HCT116 (cell line): Measurements from ENCODE around the gene STRADA. TPM values are rescaled to one million over a fixed set of nuclear protein-coding genes. Genes with fewer than 3 reads are reported as not detected.

Experiments used
- ATAC-seq: fragments of 200-7000 bp; cut with Tn5 transposase; 2 replicates; pipeline ENCODE4 v1.9.1; 2020; ENCODE audit warnings: mild to moderate bottlenecking, moderate library complexity
- BruUV-seq: library from RNA; stranded (reverse); fragments of 400-500 nt; replicated peaks from 2 replicates; lab custom pipeline; 2021; lab: Mats Ljungman, UMichigan
- CTCF ChIA-PET: fragments of 300-600 bp; sonication (Branson Sonifier 250); formaldehyde crosslinking; loops from one replicate; lab custom pipeline; 2021; ENCODE audit warnings: antibody characterized with exemption; lab: Charles Lee
- POLR2A ChIA-PET: fragments of 300-600, 350-600 bp; sonication (Branson Sonifier 250); formaldehyde crosslinking; loops from one replicate; lab custom pipeline; 2021; ENCODE audit warnings: antibody characterized with exemption; lab: Charles Lee
- RAD21 ChIA-PET, 2 experiments: fragments of 300-600 bp; sonication (Branson Sonifier 250); formaldehyde crosslinking; loops; one replicate each; lab custom pipeline; 2023; ENCODE audit warnings: low total read pairs in 2 of 2; ENCODE audit not compliant: uncharacterized antibody in 2 of 2, unreplicated experiment in 2 of 2, low non-redundant PET in 1 of 2; lab: Charles Lee
- DNase-seq: peaks from one replicate; pipeline ENCODE4 v3.0.0-alpha.2; 2010; ENCODE audit warnings: low read depth, low spot score
- H2AFZ ChIP-seq: fragments of 200-600 bp; shearing (Covaris generic), sonication (generic); 2 replicates; pipeline ENCODE4 v1.6.1; 2017; ENCODE audit warnings: low read depth, mixed run types, mixed read lengths, antibody characterized with exemption, low read length; ENCODE audit not compliant: poor library complexity, severe bottlenecking
- H3K27ac ChIP-seq: 2 replicates; pipeline ENCODE4 v1.5.1; 2012; ENCODE audit warnings: low read depth, low read length
- H3K27me3 ChIP-seq: fragments of 200-600 bp; sonication (generic); 2 replicates; pipeline ENCODE4 v1.6.1; 2016; ENCODE audit warnings: mixed run types, low read length, mixed read lengths; ENCODE audit not compliant: insufficient read depth
- H3K36me3 ChIP-seq, 2 experiments: fragments of 200-500 bp in 1 of 2; fragments of 200-600 bp in 1 of 2; sonication (Bioruptor generic) in 1 of 2; sonication (generic) in 1 of 2; 2 replicates each; pipeline versions ENCODE4 v1.5.1 to v1.6.1; 2014 to 2016; ENCODE audit warnings: low read length in 2 of 2, inconsistent platforms in 1 of 2, mixed read lengths in 1 of 2, mixed run types in 1 of 2; ENCODE audit not compliant: insufficient read depth in 2 of 2, control insufficient read depth in 1 of 2
- H3K4me1 ChIP-seq, 2 experiments: fragments of 200-600 bp in 1 of 2; sonication (generic) in 1 of 2; 2 replicates each; pipeline versions ENCODE4 v1.5.1 to v1.6.1; 2012 to 2017; ENCODE audit warnings: low read length in 2 of 2, inconsistent platforms in 1 of 2, mild to moderate bottlenecking in 1 of 2, mixed read lengths in 1 of 2, mixed run types in 1 of 2, moderate library complexity in 1 of 2; ENCODE audit not compliant: insufficient read depth in 2 of 2, control insufficient read depth in 1 of 2
- H3K4me2 ChIP-seq: fragments of 200-600 bp; sonication (generic); 2 replicates; pipeline ENCODE4 v1.6.1; 2017; ENCODE audit warnings: mixed run types, low read length, mixed read lengths
- H3K4me3 ChIP-seq, 2 experiments: fragments of 200-600 bp in 1 of 2; sonication (generic) in 1 of 2; replicated peaks in 1 of 2; 2 replicates each; pipeline ENCODE4 v1.5.1; 2011 to 2016; ENCODE audit warnings: low read length in 2 of 2, control low read depth in 1 of 2, low read depth in 1 of 2, mild to moderate bottlenecking in 1 of 2, mixed read lengths in 1 of 2, mixed run types in 1 of 2
- H3K79me2 ChIP-seq: fragments of 200-600 bp; sonication (generic); 2 replicates; pipeline ENCODE4 v1.6.1; 2017; ENCODE audit warnings: mild to moderate bottlenecking, mixed run types, low read length, moderate library complexity, mixed read lengths; ENCODE audit not compliant: insufficient read depth
- H3K9ac ChIP-seq: fragments of 200-600 bp; sonication (generic); 2 replicates; pipeline ENCODE4 v1.6.1; 2016; ENCODE audit warnings: low read length, mixed read lengths
- H3K9me2 ChIP-seq: fragments of 200-600 bp; sonication (generic), shearing (Covaris generic); 2 replicates; pipeline ENCODE4 v1.6.1; 2017; ENCODE audit warnings: mixed run types, mild to moderate bottlenecking, moderate library complexity; ENCODE audit not compliant: insufficient read depth
- H3K9me3 ChIP-seq, 2 experiments: fragments of 200-500 bp in 1 of 2; fragments of 200-600 bp in 1 of 2; sonication (Bioruptor generic) in 1 of 2; sonication (generic) in 1 of 2; 2 replicates each; pipeline ENCODE4 v1.6.1; 2014 to 2017; ENCODE audit warnings: low read length in 2 of 2, mixed read lengths in 2 of 2, inconsistent platforms in 1 of 2, low read depth in 1 of 2, mild to moderate bottlenecking in 1 of 2, mixed run types in 1 of 2, moderate library complexity in 1 of 2; ENCODE audit not compliant: control insufficient read depth in 1 of 2, insufficient read depth in 1 of 2
- H4K20me1 ChIP-seq: fragments of 200-600 bp; sonication (generic), shearing (Covaris generic); 2 replicates; pipeline ENCODE4 v1.6.1; 2017; ENCODE audit warnings: mixed run types, mild to moderate bottlenecking, moderate library complexity; ENCODE audit not compliant: insufficient read depth
- CEBPB ChIP-seq: IDR thresholded peaks from 2 replicates; pipeline ENCODE4 v1.6.1; 2012; ENCODE audit warnings: low read depth
- EGR1 ChIP-seq: IDR thresholded peaks from 2 replicates; pipeline ENCODE4 v1.6.1; 2012; ENCODE audit warnings: low read depth
- ELF1 ChIP-seq: IDR thresholded peaks from 2 replicates; pipeline ENCODE4 v1.6.1; 2012; ENCODE audit warnings: low read depth, borderline replicate concordance
- EZH2phosphoT487 ChIP-seq: fragments of 200-600 bp; IDR thresholded peaks from 2 replicates; pipeline ENCODE4 v1.6.1; 2018; ENCODE audit warnings: antibody characterized with exemption, borderline replicate concordance
- FOSL1 ChIP-seq: IDR thresholded peaks from 2 replicates; pipeline ENCODE4 v1.6.1; 2012; ENCODE audit warnings: low read depth
- POLR2A ChIP-seq: IDR thresholded peaks from 2 replicates; pipeline ENCODE4 v1.7.0; 2011; ENCODE audit warnings: borderline replicate concordance; ENCODE audit not compliant: insufficient read depth, insufficient read length; ENCODE audit errors: extremely low read depth
- RAD21 ChIP-seq: IDR thresholded peaks from 2 replicates; pipeline ENCODE4 v1.6.1; 2012; ENCODE audit warnings: low read depth, mild to moderate bottlenecking
- SIN3A ChIP-seq: IDR thresholded peaks from 2 replicates; pipeline ENCODE4 v1.6.1; 2012; ENCODE audit warnings: low read depth
- SP1 ChIP-seq: IDR thresholded peaks from 2 replicates; pipeline ENCODE4 v1.6.1; 2012; ENCODE audit warnings: low read depth
- TCF7L2 ChIP-seq: IDR thresholded peaks from 2 replicates; pipeline ENCODE4 v1.7.0; 2011; ENCODE audit warnings: borderline replicate concordance, inconsistent platforms; ENCODE audit not compliant: insufficient read depth, insufficient read length; ENCODE audit errors: extremely low read depth
- YY1 ChIP-seq: IDR thresholded peaks from 2 replicates; pipeline ENCODE4 v1.6.1; 2011; ENCODE audit warnings: low read length, low read depth, moderate library complexity, mild to moderate bottlenecking; ENCODE audit not compliant: insufficient replicate concordance; ENCODE audit errors: extremely low read depth
- ZFX ChIP-seq: fragments of 450-650 bp; IDR thresholded peaks from 2 replicates; pipeline ENCODE4 v1.6.1; 2017
- ZNF274 ChIP-seq: fragments of 200-500 bp; sonication (Bioruptor generic); IDR thresholded peaks from 2 replicates; pipeline ENCODE4 v1.6.1; 2014; ENCODE audit warnings: mild to moderate bottlenecking, low read depth, low read length, inconsistent platforms
- intact Hi-C: fragments of 100-400 bp; cut with micrococcal nuclease; formaldehyde crosslinking; loops from 2 replicates; pipeline ENCODE4 v1.10.0; 2022
- total RNA-seq: library from RNA; stranded (reverse); gene quantifications from one replicate; pipeline ENCODE4 v1.2.1, GENCODE V29; 2021; ENCODE audit not compliant: unreplicated experiment
- TF ChIP-seq, protein P1 (sequence below): IDR thresholded peaks from 2 replicates; pipeline ENCODE4 v1.6.1; 2012
- TF ChIP-seq, protein P2 (sequence below), 3 experiments: fragments of 200-600 bp in 1 of 3; sonication (generic) in 1 of 3; IDR thresholded peaks in 2 of 3; conservative IDR thresholded peaks in 1 of 3; 2 replicates each; pipeline ENCODE4 v1.5.1; 2012 to 2017; ENCODE audit warnings: low read depth in 2 of 3, low read length in 2 of 3, antibody characterized with exemption in 1 of 3, borderline replicate concordance in 1 of 3, control low read depth in 1 of 3, mild to moderate bottlenecking in 1 of 3, mixed read lengths in 1 of 3, mixed run types in 1 of 3, moderate library complexity in 1 of 3; ENCODE audit not compliant: insufficient read depth in 1 of 3
- TF ChIP-seq, protein P3 (sequence below): IDR thresholded peaks from 2 replicates; pipeline ENCODE4 v1.6.1; 2012
- TF ChIP-seq, protein P4 (sequence below): IDR thresholded peaks from 2 replicates; pipeline ENCODE4 v1.6.1; 2011; ENCODE audit warnings: mild to moderate bottlenecking, low read length, moderate library complexity; ENCODE audit not compliant: insufficient replicate concordance; ENCODE audit errors: extremely low read depth

Gene STRADA
- total RNA-seq, 1 experiment from 2014 or later, result 38.0 TPM

DNA sequence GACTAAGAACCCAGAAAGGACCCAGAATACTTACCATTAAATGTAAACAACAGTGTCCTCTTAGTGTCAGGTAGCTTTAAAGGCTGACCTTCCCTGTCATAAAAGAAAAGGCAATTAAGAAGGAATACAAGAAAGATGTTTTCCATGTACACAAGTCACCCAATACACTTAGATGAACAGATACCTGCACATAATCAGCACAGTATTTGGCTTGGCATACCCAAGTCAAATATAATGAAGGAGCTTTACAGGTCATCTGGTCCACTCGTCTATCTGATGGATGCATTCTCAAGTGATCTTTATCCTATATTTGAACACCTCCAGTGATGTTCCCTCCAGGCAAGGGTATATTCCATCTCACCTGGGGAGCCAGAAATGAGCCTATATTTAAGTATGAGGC, 11.1 kb upstream of the STRADA start:
- no TSS peak for BruUV-seq

DNA sequence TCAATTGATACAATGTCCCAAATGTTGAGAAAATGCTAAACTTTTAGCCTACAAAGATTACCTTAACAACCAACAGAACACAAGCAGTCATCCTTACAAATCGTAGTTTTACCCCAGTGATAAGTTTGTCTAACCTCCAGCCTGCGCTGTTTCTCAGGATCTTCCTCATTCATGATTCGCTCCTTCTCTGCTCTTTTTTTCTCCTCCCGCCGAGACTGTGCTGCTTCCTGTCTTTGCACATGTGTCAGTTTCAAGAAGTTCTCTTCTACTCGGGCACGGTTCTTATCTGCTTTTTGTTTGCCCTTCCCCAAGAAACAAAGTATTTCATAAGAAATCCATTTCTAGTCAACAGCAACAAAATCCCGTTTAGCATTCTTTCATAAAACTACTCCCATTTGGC, 10.2 kb upstream of the STRADA start:
- Histone ChIP-seq H2AFZ (no peak overlapping the region), H3K4me2 (no peak overlapping the region), H3K9me2 (no peaks in the 10 kb centered on the region), H3K27me3 (no peaks in the 10 kb centered on the region), H3K4me3 (no peak overlapping the region), H3K4me1 (no peaks in the 10 kb centered on the region), H3K79me2 (no peaks in the 10 kb centered on the region), H3K36me3 (peaks cover 60 to 70% of the 10 kb centered on the region in 2 experiments), H4K20me1 (no peaks in the 10 kb centered on the region), H3K27ac (no peak overlapping the region), H3K9ac (no peak overlapping the region), H3K9me3 (no peaks in the 10 kb centered on the region)
- RAD21 ChIA-PET, result no interaction called here
- DNase-seq (no peak), ATAC-seq (no peak)
- BruUV-seq, result TSS peak; percentile 18
- CTCF ChIA-PET, result no interaction called here
- intact Hi-C loops, result no loop called here
- POLR2A ChIA-PET, result interaction anchor here (0.6 to 0.7 kb wide), 2 partner anchors 334 to 363 kb away, joined by 3 read pairs; no protein-coding TSS in a partner anchor
- TF ChIP-seq SP1, result no peak
- no peak for TF ChIP-seq POLR2A
- no peak for TF ChIP-seq ZFX
- no peak for TF ChIP-seq EGR1
- TF ChIP-seq ZNF274, result no peak
- TF ChIP-seq, protein P1, sequence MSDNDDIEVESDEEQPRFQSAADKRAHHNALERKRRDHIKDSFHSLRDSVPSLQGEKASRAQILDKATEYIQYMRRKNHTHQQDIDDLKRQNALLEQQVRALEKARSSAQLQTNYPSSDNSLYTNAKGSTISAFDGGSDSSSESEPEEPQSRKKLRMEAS, result no peak
- TF ChIP-seq FOSL1, result no peak
- TF ChIP-seq, protein P2, sequence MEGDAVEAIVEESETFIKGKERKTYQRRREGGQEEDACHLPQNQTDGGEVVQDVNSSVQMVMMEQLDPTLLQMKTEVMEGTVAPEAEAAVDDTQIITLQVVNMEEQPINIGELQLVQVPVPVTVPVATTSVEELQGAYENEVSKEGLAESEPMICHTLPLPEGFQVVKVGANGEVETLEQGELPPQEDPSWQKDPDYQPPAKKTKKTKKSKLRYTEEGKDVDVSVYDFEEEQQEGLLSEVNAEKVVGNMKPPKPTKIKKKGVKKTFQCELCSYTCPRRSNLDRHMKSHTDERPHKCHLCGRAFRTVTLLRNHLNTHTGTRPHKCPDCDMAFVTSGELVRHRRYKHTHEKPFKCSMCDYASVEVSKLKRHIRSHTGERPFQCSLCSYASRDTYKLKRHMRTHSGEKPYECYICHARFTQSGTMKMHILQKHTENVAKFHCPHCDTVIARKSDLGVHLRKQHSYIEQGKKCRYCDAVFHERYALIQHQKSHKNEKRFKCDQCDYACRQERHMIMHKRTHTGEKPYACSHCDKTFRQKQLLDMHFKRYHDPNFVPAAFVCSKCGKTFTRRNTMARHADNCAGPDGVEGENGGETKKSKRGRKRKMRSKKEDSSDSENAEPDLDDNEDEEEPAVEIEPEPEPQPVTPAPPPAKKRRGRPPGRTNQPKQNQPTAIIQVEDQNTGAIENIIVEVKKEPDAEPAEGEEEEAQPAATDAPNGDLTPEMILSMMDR (IDR thresholded peaks at IDR 0.05 in 2 of 3, conservative IDR thresholded peaks at IDR 0.05 in 1 of 3; ENCODE audit: borderline replicate concordance in 1 of 3, insufficient read depth in 1 of 3, low read depth in 2 of 3, low read length in 2 of 3), result no peak
- TF ChIP-seq, protein P3, sequence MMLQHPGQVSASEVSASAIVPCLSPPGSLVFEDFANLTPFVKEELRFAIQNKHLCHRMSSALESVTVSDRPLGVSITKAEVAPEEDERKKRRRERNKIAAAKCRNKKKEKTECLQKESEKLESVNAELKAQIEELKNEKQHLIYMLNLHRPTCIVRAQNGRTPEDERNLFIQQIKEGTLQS, result no peak
- TF ChIP-seq EZH2phosphoT487, result no peak
- TF ChIP-seq ELF1, result no peak

More for the DNA sequence above, 11.1 kb upstream of the STRADA start:
- POLR2A ChIA-PET, result interaction anchor here (1.2 kb wide), 1 partner anchor 21 kb away, joined by 5 read pairs; the partner anchor contains the start of genes CCDC47 and DDX42
- no peak for TF ChIP-seq CEBPB
- no peak for TF ChIP-seq SIN3A
- no peak for TF ChIP-seq RAD21
- TF ChIP-seq TCF7L2, result no peak
- TF ChIP-seq ELF1, result no peak
- TF ChIP-seq ZFX, result no peak
- TF ChIP-seq, protein P4, sequence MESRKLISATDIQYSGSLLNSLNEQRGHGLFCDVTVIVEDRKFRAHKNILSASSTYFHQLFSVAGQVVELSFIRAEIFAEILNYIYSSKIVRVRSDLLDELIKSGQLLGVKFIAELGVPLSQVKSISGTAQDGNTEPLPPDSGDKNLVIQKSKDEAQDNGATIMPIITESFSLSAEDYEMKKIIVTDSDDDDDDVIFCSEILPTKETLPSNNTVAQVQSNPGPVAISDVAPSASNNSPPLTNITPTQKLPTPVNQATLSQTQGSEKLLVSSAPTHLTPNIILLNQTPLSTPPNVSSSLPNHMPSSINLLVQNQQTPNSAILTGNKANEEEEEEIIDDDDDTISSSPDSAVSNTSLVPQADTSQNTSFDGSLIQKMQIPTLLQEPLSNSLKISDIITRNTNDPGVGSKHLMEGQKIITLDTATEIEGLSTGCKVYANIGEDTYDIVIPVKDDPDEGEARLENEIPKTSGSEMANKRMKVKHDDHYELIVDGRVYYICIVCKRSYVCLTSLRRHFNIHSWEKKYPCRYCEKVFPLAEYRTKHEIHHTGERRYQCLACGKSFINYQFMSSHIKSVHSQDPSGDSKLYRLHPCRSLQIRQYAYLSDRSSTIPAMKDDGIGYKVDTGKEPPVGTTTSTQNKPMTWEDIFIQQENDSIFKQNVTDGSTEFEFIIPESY, result no peak
- TF ChIP-seq YY1, result no peak
- TF ChIP-seq, all 23 proteins: peak for 0
- H3K36me3 ChIP-seq, result peaks cover 58 to 68% of the 10 kb centered on the region in 2 experiments
- H3K4me3 ChIP-seq, result no peak overlapping the region
- H2AFZ ChIP-seq, result no peak overlapping the region
- no peaks in the 10 kb centered on the region for H4K20me1 ChIP-seq
- RAD21 ChIA-PET, result interaction anchor here in 1 of 2 experiments (0.6 kb wide), 1 partner anchor 10 kb away, joined by 7 read pairs; no protein-coding TSS in a partner anchor
- no peak overlapping the region for H3K9ac ChIP-seq
- H3K9me3 ChIP-seq, result no peaks in the 10 kb centered on the region
- H3K4me2 ChIP-seq, result no peak overlapping the region
- 0 out of 2 replicates have a peak, but pooled peaks cover under 1% of the 10 kb centered on the region for H3K79me2 ChIP-seq
- CTCF ChIA-PET, result no interaction called here
- H3K27ac ChIP-seq, result no peak overlapping the region
- no peaks in the 10 kb centered on the region for H3K4me1 ChIP-seq
- H3K27me3 ChIP-seq, result no peaks in the 10 kb centered on the region
- intact Hi-C loops, result no loop called here
- ATAC-seq (no peak), DNase-seq (no peak)
- no peaks in the 10 kb centered on the region for H3K9me2 ChIP-seq
